ENCODE data around the gene FCHSD2.

DNA sequence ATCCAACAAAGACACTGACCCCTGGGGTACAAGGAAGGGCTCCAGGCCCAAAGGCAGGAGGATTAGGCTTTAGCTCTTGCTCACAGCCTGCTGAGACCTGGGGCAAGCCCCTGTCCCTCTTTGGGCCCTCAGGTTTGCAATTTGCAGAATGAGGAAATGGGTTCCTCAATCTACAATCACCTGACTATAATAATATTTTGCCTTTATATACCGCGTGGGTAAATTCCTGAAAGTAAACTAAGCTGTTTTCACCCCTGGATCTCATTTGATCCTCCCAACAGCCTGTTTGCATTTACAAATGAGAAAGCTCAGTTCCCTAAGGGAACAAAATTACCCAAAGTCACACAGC is 349.1 kb downstream of the FCHSD2 start:
- TF ChIP-seq, protein P1, sequence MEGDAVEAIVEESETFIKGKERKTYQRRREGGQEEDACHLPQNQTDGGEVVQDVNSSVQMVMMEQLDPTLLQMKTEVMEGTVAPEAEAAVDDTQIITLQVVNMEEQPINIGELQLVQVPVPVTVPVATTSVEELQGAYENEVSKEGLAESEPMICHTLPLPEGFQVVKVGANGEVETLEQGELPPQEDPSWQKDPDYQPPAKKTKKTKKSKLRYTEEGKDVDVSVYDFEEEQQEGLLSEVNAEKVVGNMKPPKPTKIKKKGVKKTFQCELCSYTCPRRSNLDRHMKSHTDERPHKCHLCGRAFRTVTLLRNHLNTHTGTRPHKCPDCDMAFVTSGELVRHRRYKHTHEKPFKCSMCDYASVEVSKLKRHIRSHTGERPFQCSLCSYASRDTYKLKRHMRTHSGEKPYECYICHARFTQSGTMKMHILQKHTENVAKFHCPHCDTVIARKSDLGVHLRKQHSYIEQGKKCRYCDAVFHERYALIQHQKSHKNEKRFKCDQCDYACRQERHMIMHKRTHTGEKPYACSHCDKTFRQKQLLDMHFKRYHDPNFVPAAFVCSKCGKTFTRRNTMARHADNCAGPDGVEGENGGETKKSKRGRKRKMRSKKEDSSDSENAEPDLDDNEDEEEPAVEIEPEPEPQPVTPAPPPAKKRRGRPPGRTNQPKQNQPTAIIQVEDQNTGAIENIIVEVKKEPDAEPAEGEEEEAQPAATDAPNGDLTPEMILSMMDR (IDR thresholded peaks at IDR 0.05; ENCODE audit: low read length) = no peak
- no peak for TF ChIP-seq EZH2 (IDR thresholded peaks at IDR 0.05; ENCODE audit: borderline replicate concordance, low read length)

Measured in OCI-LY1 (cell line).